Astrocyte (in vitro differentiated cells and primary cell): Measurements from ENCODE around the gene NR6A1. TPM values are rescaled to one million over a fixed set of nuclear protein-coding genes. Genes with fewer than 3 reads are reported as not detected.

ENCODE experiments used
- DNase-seq: peaks from one replicate; pipeline ENCODE4 v3.0.0-alpha.2; 2010; ENCODE audit warnings: low read depth
- FAIRE-seq: peaks from 2 replicates; lab custom pipeline; 2011; peaks lifted over from hg19 to GRCh38; lab: Jason Lieb, UNC
- H2AFZ ChIP-seq: 2 replicates; pipeline ENCODE4 v1.6.0; 2012; ENCODE audit warnings: low read depth, low read length, inconsistent platforms
- H3K27ac ChIP-seq: 2 replicates; pipeline ENCODE4 v1.5.1; 2011; ENCODE audit warnings: low read depth, low read length, inconsistent platforms
- H3K27me3 ChIP-seq: 2 replicates; pipeline ENCODE4 v1.6.0; 2011; ENCODE audit warnings: low read length, inconsistent platforms; ENCODE audit not compliant: insufficient read depth
- H3K36me3 ChIP-seq: 2 replicates; pipeline ENCODE4 v1.5.1; 2011; ENCODE audit warnings: low read length, inconsistent platforms; ENCODE audit not compliant: insufficient read depth
- H3K4me1 ChIP-seq: 2 replicates; pipeline ENCODE4 v1.5.1; 2011; ENCODE audit warnings: low read length, inconsistent platforms; ENCODE audit not compliant: insufficient read depth
- H3K4me2 ChIP-seq: 2 replicates; pipeline ENCODE4 v1.6.0; 2012; ENCODE audit warnings: low read length, inconsistent platforms
- H3K4me3 ChIP-seq: 2 replicates; pipeline ENCODE4 v1.5.1; 2011; ENCODE audit warnings: low read depth, mild to moderate bottlenecking, low read length, inconsistent platforms; ENCODE audit not compliant: insufficient read depth
- H3K79me2 ChIP-seq: 2 replicates; pipeline ENCODE4 v1.6.0; 2012; ENCODE audit warnings: mild to moderate bottlenecking, low read length, inconsistent platforms; ENCODE audit not compliant: insufficient read depth
- H3K9ac ChIP-seq: 2 replicates; pipeline ENCODE4 v1.6.0; 2012; ENCODE audit warnings: mild to moderate bottlenecking, low read length, inconsistent platforms
- H3K9me3 ChIP-seq: 2 replicates; pipeline ENCODE4 v1.5.1; 2012; ENCODE audit warnings: low read depth, mild to moderate bottlenecking, low read length, inconsistent platforms; ENCODE audit not compliant: insufficient read depth
- H4K20me1 ChIP-seq: 2 replicates; pipeline ENCODE4 v1.6.0; 2012; ENCODE audit warnings: low read length, inconsistent platforms; ENCODE audit not compliant: insufficient read depth
- H3K27ac Mint-ChIP-seq: one replicate; pipeline ENCODE4 v1.8.0; 2021; ENCODE audit warnings: mild to moderate bottlenecking, mixed read lengths; ENCODE audit not compliant: unreplicated experiment
- H3K27me3 Mint-ChIP-seq: one replicate; pipeline ENCODE4 v1.8.0; 2021; ENCODE audit warnings: low read depth, mixed read lengths; ENCODE audit not compliant: unreplicated experiment
- H3K36me3 Mint-ChIP-seq: one replicate; pipeline ENCODE4 v1.8.0; 2021; ENCODE audit warnings: low read depth, mixed read lengths; ENCODE audit not compliant: unreplicated experiment
- H3K4me1 Mint-ChIP-seq: one replicate; pipeline ENCODE4 v1.8.0; 2021; ENCODE audit warnings: low read depth, mixed read lengths; ENCODE audit not compliant: unreplicated experiment
- H3K4me3 Mint-ChIP-seq: one replicate; pipeline ENCODE4 v1.8.0; 2021; ENCODE audit warnings: mild to moderate bottlenecking, moderate library complexity, mixed read lengths; ENCODE audit not compliant: unreplicated experiment
- H3K9me3 Mint-ChIP-seq: one replicate; pipeline ENCODE4 v1.8.0; 2021; ENCODE audit warnings: mild to moderate bottlenecking, mixed read lengths; ENCODE audit not compliant: unreplicated experiment
- CTCF ChIP-seq: IDR thresholded peaks from 2 replicates; pipeline ENCODE4 v1.5.1; 2011; ENCODE audit warnings: low read depth, mild to moderate bottlenecking, inconsistent platforms, low read length, moderate library complexity; ENCODE audit not compliant: insufficient read depth
- EZH2 ChIP-seq: IDR thresholded peaks from 2 replicates; pipeline ENCODE4 v1.6.1; 2012; ENCODE audit warnings: mild to moderate bottlenecking, low read length, inconsistent platforms; ENCODE audit not compliant: insufficient read depth
- total RNA-seq: library from RNA; stranded (reverse); gene quantifications from 2 replicates; pipeline ENCODE4 v1.2.1, GENCODE V29; 2021

NR6A1 gene
- total RNA-seq, 1 donor from 2014 or later: 20.8 TPM

- no peak for TF ChIP-seq CTCF
- TF ChIP-seq EZH2: no peak
- Histone ChIP-seq H3K9me3 (no peaks in the 10 kb centered on the region), H3K4me2 (no peak overlapping the region), H3K4me1 (peaks cover 11% of the 10 kb centered on the region), H3K27ac (no peak overlapping the region), H4K20me1 (peaks cover 22% of the 10 kb centered on the region), H3K9ac (no peak overlapping the region), H3K27me3 (peaks cover 49% of the 10 kb centered on the region), H3K79me2 (no peaks in the 10 kb centered on the region), H3K36me3 (no peaks in the 10 kb centered on the region), H3K4me3 (no peak overlapping the region), H2AFZ (no peak overlapping the region)
- H3K9me3 Mint-ChIP-seq: no peaks in the 10 kb centered on the region
- no peak for FAIRE-seq
- H3K27me3 Mint-ChIP-seq: no peaks in the 10 kb centered on the region
- peak overlapping the region; percentile 67 for H3K4me3 Mint-ChIP-seq
- peaks cover 2% of the 10 kb centered on the region for H3K36me3 Mint-ChIP-seq
- H3K27ac Mint-ChIP-seq: no peak overlapping the region
- peaks cover 35% of the 10 kb centered on the region for H3K4me1 Mint-ChIP-seq
- no peak for DNase-seq
Observed at GRCh38 chr9:124766326-124766725, 4.8 kb downstream of the NR6A1 start.

- TF ChIP-seq CTCF: no peak
- TF ChIP-seq EZH2: no peak
- Mint-ChIP-seq H3K4me1 (peaks cover 40% of the 10 kb centered on the region), H3K4me3 (no peak overlapping the region), H3K9me3 (no peaks in the 10 kb centered on the region), H3K27me3 (no peaks in the 10 kb centered on the region), H3K27ac (no peak overlapping the region), H3K36me3 (peaks cover 2% of the 10 kb centered on the region)
- H3K4me2 ChIP-seq: no peak overlapping the region
- no peaks in the 10 kb centered on the region for H3K36me3 ChIP-seq
- H3K79me2 ChIP-seq: no peaks in the 10 kb centered on the region
- FAIRE-seq (no peak), DNase-seq (no peak)
- peaks cover 11% of the 10 kb centered on the region for H3K4me1 ChIP-seq
- H3K4me3 ChIP-seq: no peak overlapping the region
- peaks cover 22% of the 10 kb centered on the region for H4K20me1 ChIP-seq
- no peak overlapping the region for H2AFZ ChIP-seq
- H3K9me3 ChIP-seq: no peaks in the 10 kb centered on the region
- no peak overlapping the region for H3K27ac ChIP-seq
- H3K9ac ChIP-seq: no peak overlapping the region
- peaks cover 49% of the 10 kb centered on the region for H3K27me3 ChIP-seq
Observed at GRCh38 chr9:124765439-124765835, 5.7 kb downstream of the NR6A1 start.

DNA sequence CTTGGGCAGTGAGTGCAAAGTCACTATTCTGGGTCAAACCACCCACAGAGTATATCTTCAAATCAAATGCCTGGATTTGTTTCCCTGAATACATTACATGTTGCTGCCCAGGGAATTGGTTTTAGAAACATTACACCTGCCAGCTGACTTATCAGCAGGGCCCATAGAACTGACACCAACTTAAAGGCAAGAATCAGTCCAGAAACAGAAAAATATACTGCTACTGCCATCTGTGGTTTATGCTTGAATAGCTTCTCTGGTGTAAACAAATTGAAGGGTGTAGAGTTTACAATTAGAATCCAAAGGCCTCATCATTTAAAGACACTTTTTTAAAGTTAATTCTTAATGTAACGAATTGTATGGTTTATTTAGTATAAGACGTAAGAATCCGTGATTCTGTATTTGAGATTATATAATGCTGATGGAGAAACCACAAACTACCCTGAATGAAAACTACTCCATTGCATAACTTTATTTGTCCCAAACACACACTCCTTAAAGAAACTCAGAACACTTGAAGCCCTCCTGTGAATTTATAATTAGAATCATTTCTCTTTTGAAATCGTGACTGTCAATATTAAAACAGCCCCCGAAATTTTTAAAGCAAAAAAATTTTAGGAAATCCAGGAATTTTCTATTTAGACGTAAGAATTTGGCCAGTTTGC is 6.2 kb downstream of the NR6A1 start:
- no peak overlapping the region for H3K4me3 Mint-ChIP-seq
- Histone ChIP-seq H3K9ac (no peak overlapping the region), H3K27me3 (peaks cover 44% of the 10 kb centered on the region), H3K27ac (no peak overlapping the region), H4K20me1 (peaks cover 19% of the 10 kb centered on the region), H3K4me2 (no peak overlapping the region), H3K79me2 (no peaks in the 10 kb centered on the region), H3K36me3 (no peaks in the 10 kb centered on the region), H2AFZ (no peak overlapping the region), H3K4me1 (peaks cover 6% of the 10 kb centered on the region), H3K9me3 (no peaks in the 10 kb centered on the region), H3K4me3 (no peak overlapping the region)
- H3K4me1 Mint-ChIP-seq: peaks cover 40% of the 10 kb centered on the region
- FAIRE-seq (no peak), DNase-seq (no peak)
- H3K27me3 Mint-ChIP-seq: no peaks in the 10 kb centered on the region
- H3K9me3 Mint-ChIP-seq: no peaks in the 10 kb centered on the region
- no peak for TF ChIP-seq EZH2
- TF ChIP-seq CTCF: peak; percentile 22
- peaks cover 2% of the 10 kb centered on the region for H3K36me3 Mint-ChIP-seq
- H3K27ac Mint-ChIP-seq: no peak overlapping the region
